ENCODE results near the gene NAALADL2.
"Not testable (repeated sequence)": the region's sequence is repeated elsewhere in the genome, so short reads cannot be mapped to it uniquely, and the experiment has no call there.

Gene NAALADL2

DNA sequence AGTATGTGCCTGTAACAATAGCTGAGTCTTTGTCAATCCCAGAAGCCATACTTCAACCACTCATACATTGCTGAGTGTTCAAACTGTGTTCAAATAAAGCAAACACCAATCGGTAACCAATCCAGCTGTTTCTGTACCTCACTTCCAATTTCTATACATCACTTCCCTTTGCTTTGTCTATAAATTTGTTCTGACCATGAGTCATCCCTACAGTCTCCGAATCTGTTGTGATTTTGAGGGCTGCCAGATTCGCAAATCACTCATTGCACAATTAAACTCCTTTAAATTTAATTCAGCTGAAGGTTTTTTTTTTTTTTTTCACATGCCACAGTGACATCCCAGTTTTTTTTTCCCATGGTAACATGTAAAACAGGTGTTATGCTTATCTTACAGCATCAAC lies 870.3 kb downstream of the NAALADL2 start:
- no peak for DNase-seq

DNA sequence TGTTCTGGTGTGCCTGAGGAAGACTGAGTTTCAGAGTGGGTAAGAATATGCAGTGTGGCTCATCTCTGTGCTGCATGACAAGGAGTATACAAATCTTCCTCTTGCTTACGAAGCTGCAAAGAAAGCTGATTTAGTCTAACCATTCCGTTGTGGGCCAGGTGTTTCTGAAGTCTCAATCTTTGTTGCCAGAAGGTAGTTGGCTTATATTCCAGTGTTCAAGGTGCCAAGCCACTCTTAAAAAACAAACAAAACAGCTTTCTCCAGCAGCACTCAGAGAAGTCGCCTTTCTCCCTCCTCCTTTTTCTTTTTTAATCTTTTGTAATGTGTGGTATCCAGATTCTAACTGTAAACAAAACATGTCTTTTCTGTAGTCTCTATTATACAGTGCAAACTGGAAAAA lies 872.4 kb downstream of the NAALADL2 start:
- no peak for DNase-seq

DNA sequence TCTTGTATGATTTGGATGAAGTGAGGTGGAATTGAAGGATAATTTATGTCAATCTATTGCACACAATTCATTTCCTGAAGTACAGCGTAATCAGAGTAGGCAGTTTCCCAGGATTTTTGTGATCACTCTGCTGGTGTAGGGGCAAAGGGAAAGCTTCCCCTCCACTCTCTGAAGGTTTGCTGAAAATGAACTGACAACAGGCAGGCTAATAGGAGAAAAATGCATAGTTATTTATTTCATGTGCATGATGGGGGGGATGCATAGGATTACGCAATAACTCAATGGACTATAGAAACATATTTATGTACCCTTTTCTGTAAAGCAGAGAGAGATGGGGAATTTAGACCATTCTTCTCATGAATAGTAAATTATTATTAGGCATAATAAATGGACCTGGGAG lies 872.9 kb downstream of the NAALADL2 start:
- no peak for DNase-seq

DNA sequence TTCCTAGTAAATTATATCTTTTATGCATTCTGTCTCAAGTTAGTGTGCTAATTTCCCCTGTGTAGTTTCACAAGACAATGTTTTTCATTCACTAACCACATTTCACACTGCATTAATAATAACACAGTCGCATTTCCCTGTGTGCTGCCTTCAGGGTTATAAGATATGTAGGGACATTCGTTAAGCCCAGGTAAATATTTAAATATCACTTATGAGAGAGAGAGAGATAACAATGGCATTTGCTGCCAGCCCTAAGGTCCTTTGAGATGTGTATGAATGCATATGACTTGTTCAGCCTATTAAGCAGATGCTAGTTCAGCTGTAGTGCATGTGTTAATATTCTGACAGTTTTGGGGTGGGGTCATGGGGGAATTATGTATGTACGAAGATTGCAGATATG lies 876.7 kb downstream of the NAALADL2 start:
- no peak for DNase-seq

DNA sequence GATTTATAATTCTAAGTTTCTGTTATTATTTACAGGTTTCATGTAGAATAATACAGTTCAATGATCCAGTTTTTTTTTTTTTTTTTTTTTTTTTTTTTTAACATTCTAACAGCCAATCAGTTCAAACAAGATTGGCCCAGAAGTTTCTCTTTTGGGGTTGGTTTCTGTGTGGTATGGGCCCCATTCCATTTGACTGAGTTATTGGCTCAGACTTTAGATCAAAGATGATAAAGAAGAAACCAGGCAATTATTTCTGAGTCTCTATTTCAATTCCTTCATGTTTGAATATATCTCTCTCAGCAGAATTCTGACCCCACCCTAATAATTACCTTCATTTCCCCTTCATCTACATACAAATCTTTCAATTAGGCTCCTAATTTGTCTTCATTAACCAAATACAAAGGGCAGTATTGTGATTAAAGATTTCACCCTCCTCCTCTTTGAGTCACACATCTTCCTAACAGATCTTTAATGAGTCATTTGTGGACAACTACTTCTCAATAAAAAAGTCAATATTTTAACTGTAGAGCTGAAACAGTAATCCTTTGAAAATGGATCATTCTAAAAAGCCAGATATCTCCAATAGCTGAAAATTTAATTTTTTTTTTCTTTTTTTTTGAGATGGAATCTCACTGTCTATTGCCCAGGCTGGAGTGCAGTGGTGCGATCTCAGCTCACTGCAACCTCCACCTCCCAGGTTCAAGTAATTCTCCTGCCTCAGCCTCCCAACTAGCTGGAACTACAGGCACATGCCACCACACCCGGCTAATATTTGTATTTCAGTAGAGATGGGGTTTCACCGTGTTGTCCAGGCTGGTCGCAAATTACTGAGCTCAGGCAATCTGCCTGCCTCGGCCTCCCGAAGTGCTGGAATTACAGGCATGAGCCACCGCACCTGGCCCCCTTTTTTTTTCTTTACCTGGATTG lies 878.8 kb downstream of the NAALADL2 start:
- DNase-seq, result no peak

DNA sequence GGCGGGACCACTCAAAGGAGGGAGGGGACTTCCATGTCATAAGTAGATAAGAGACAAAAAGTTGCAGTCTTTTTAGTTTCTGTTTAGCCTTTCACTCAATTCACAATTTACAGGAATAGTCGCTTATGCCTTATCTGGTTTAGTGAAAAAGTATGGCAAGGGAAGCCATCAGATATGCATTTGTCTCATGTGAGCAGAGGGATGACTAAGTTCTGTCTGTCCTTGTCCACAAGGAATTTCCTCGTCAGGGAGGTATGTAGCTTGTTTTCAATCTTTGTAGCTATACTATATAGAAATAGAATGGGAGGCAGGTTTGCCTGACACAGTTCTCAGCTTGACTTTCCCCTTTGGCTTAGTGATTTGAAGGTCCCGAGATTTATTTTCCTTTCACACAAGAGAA lies 882.8 kb downstream of the NAALADL2 start:
- no peak for DNase-seq

DNA sequence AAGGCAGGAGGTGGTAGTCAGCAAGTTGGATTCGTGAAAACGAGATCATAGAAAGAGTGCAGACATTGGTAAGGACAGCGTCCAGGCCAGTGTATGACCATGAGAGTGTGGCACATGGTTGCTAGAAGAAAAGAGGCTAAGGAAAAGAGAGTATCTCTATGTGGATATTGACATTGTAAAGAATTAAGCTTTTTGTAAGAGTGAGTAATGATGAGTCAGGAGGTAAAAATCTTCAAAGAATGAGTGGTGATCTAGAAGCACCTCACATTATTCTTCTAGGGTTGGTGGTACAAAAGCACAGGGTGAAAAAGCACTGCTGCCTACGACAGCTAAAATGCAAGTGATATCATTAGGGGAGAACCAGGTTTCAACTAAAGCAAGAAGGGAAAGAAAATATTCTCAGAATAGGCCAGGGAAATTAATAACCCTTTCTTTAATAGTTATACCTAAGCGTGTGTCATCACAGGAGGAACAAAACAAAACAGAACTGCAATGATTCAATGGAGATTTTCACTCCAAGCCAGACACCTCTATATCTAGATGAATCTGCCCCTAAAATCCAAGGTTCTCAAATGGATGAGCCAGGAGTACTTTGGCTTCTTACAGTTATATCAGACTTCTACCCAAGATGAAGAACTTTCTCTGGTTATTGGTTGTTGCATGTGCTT lies 884.7 kb downstream of the NAALADL2 start:
- no peak for DNase-seq

DNA sequence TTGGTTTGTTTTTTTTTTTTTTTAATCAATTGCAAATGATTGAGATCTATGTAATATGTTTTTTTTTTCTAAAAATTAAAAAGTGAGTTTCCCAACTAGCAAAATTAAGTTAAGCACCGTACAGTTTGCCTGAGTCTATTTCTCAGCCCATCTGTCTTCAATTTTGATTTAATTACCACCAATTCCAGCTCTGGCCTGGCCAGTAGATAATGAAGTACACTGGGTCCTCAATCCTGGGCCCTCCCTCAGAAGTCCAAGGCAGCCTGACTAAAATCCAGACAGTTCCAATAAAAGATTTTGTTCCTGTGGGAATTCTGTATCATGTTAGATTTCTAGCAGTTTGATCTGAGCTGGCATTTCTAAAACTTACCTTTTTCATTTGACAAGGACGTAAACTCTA lies 887.2 kb downstream of the NAALADL2 start:
- no peak for DNase-seq

DNA sequence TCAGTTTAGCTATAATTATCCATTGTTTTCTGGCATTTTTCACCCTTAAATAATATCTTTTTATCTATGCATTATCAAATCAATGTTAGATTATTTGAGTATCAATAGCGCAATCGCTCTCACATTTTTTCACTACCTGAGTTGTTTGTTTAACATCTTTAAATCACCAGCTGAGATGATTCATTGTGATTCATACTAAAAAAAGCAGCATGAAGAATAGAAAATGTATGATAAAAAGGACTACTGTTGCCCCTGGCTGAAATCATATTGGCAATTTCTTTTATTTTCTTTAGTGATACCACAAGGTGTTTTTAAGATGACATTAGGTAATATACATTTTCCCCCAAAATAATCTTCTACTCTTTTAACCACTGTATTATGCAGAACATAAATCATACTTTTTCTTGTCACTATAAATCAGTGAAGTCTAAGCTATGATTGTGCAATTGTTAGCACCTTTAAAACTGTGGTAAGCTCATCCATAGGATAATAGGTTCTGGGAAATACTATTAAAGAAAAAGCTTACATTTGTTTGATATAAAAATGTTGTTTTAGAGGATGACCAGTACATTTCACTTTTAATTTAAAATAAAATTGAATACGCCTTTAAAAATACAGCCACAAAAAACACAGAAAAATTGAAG lies 889.1 kb downstream of the NAALADL2 start:
- DNase-seq, result no peak

DNA sequence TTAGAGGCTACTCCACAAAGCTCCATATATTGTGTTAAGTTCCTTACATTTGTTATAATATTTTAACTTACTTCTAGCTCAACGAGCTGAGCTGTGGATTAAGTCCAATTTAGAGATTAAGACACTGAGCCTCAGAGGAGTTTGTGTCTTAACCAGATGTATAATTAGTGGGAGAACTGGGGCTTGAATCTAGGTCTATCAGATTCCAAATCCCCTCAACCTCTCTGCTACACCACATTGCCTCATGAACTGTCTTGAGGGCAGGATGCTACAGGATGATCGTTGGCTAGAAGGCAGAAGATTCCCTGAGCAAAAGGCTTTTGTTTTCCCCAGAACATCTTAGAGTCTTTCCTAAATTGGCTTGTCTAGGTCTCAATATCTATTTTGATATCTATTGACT lies 890.8 kb downstream of the NAALADL2 start:
- no peak for DNase-seq

DNA sequence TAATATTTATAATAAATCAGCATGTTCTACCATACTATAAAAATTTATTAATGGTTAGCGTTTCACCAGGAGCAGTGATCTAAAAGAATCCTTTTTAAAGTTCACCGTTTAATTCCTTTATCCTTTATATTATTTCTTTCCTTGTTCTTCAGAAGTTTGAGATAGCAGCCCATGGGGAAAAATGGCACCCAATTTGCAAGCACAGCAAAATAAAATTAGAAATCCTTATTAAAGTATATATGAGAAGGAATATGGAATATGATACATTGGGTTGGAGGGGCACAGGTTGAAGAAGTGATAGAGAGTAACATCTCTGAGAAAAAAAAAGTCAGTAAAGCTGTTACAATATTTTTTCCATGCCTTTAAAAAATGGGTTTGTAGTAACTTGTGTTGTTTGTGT lies 892.0 kb downstream of the NAALADL2 start:
- no peak for DNase-seq

DNA sequence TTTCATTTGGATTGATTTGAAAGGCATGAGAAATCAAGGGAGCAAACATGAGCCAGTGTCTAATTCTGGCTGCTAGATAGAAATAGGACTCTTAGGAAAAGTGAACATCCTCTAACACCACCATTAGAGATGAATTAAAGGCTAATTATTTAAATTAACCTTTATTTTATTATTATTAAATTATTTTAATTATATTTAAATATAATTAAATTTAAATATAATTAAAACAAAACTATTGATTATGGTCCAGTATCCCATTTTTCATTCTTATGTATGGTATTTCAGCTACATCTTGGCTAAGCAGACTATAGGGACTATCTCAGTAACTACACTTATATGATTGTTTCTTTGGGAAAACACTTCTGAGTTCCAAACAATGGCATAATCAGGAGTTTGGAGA lies 904.8 kb downstream of the NAALADL2 start:
- DNase-seq, result no peak

DNA sequence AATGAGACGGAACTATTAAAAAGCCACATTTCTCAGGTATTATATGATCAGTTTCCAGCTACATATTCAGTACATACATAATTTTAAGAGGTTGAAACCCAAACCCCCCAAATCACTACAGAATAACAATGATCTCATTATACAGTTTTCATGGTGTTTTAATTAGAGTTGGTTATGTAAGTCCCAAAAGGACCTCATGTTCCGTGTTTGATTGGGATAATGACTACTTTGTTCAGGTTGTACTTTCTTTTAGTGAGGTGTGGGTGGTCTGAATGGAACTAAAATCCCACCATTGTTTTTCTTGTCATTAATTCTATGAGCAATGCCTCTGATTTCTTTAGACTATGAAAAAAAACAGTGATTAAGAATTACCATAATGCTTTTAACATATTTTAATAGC lies 905.6 kb downstream of the NAALADL2 start:
- DNase-seq, result no peak

DNA sequence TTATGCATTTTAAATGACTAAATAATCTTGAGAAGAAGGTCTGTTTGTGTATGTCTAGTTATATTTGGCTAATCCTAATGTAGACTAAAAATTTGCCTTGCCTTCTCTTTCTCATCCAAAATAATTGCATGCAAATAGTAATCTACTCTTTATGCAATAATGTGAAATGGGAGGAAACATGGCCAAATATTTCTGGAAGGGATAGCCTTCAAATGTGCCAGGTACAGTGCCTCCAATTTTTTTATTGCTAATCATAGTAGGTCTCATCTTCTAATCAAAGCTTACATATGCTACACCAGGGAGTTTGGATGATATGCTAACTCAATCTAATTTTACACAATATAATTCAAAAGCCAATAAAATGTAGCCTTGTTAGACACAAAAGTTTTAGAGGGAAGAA lies 911.3 kb downstream of the NAALADL2 start:
- DNase-seq, result no peak

DNA sequence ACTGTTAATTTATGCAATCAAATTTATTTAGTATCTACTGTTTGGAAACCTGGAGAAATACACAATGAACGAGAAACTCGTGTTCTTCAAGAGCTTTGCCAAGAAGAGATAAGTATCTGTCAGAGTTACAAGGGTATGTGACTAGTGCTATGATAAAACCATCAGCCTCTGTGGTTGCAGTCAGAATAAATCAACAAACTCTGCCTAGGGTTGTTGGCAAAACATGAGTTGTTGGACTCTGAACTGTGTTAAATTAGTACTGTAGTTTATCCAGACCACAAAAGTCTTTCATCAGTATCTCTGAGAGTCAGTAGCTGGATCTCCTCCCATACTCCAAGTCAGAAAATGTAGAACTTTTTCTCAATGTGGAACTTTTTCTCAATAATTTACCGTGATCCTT lies 918.4 kb downstream of the NAALADL2 start:
- no peak for DNase-seq

DNA sequence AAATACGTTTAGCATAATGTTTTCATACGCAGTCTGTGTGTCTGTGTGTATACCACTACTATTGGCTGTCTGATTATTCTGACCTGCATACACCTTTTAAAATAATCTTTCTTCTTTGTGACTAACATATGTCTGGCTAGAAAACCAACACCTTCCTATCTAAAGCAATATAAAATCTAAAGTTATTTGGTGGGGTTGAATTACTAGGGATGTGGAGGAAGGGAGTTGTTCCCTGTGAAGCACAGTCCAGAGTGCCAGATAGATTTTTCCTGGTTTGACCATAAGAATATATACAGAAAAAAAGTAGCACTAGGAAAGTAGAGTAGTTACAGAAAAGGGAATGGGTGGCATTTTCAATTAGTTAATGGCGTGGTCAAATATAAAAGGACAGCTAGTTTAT lies 918.8 kb downstream of the NAALADL2 start:
- DNase-seq, result no peak

DNA sequence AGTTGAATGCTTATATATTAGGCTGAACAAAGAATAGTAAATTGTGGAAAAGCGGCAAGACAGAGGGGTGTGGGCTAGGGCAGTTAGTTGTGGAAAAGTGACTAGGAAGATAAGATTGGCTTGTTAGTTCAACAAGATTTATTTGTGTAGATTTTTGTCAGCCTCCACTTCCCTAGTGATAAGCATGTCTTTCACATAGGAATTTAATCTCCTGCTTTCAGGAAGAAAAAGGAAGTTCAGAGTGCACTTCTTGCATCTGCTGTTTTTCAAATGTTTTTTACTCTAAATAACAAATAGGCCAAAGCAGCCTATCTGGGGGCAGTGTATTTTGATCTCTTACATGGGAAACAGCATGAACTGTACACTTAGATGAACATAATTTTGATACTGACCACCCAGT lies 919.9 kb downstream of the NAALADL2 start:
- DNase-seq, result no peak

DNA sequence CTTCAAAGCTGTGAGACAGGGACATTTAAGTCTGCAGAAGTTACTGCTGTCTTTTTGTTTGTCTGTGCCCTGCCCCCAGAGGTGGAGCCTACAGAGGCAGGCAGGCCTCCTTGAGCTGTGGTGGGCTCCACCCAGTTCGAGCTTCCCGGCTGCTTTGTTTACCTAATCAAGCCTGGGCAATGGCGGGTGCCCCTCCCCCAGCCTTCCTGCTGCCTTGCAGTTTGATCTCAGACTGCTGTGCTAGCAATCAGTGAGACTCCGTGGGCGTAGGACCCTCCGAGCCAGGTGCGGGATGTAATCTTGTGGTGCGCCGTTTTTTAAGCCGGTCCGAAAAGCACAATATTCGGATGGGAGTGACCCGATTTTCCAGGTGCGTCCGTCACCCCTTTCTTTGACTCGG lies 928.0 kb downstream of the NAALADL2 start:
- DNase-seq, result not testable (repeated sequence)

DNA sequence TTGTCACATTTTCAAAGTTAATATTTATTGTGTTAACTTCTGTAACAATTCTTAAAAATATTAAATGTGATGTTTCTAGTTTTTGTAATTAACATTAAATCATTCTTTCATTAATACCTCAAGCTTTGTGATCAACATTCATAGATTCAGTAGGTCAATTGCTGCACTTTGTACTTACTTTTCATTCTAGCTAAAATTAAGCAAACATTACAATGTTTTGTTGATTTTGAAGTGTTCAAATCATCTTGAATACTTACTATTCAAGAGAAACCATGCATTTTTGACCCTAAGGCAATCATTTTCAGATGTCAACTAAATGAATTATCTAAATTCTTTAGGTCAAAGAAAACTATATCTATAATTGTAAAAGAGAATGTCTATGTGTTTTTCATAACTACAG lies 933.1 kb downstream of the NAALADL2 start:
- DNase-seq, result no peak

DNA sequence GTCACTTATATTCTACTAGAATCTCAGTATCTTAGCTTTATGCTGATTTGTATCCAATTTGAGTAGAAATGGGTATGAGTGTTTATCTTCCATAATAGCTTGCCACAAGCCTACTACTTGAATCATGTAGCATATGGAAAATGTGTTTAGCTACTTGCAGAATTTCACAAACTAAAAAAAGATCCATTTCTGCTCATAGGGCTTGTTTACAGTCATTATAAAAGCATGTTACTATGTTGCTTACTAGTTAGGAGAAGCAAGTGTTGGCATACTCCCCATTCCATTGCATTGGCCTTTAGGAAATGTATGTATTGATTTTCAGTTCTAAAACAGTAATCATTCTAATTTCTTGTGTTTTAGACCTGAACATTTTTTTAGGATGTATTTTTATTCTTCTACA lies 939.2 kb downstream of the NAALADL2 start:
- no peak for DNase-seq

DNA sequence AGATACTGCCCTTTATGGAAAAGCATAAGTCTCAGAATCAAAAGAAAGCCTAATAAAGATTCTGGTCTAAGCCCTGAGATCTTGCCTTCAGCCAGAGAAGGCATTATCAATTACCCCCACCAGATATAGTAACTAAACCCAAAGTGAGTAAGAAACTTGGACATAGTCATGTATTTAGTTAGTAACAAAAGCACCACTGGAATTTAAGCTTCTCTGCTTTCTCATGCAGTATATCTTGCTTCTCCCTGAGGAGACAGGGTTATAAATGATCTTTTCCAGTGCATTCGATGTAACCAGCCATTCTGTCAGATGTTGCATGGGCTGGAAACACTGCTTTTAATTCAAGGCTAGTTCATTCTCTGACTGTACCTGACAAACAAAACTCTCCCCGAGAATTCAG lies 946.7 kb downstream of the NAALADL2 start:
- DNase-seq, result no peak

DNA sequence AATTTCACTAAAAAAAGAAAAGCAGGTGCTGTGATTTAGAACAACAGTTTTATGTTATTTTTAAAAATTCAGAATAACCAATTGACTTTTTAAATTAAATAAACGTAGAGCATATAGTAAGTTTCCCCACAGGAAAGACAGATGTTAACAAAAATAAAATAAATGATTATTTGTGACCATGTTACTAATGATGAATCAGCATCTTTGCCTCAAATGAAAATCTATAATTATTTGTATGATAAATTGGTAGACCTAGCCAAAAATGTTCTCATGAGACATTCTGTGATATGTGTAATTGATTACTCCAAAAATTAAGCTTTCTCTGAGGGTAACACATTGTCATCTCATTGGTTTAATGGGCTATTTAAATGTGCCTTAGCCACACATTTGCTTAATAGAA lies 948.0 kb downstream of the NAALADL2 start:
- no peak for DNase-seq

DNA sequence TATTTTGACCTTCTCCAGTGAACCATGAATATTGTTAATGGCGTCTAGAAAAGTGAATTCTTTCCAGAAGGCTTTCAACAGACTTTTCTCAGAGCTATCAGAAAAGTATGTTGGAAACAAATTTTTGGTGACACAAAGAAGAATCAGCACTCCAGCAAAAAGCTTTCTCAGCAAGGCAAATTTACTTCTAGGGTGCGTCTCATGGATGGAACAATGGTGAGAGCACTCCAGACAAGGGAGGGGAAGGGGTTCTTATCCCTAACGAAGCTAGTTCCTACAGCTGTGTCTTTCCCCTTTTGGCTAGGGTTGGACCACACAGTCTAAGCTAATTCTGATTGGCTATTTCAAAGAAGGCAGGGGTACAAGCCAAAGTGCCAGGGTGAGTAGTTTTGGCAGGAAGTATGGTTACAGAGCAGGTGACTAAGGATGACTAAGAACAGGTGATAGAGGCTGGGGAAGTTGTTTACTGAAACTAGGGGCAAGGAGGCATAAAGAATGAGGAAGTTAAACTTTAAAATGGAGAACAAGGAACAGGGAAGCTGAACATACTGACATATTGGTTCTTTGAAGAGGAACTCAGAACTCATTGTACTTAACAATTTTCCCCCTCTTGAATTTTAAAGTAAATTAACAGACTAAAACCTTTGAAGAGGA lies 959.8 kb downstream of the NAALADL2 start:
- no peak for DNase-seq
